GM19395 (cell line): ENCODE measurements around the gene CEBPE.
"Not testable (repeated sequence)": the region's sequence is repeated elsewhere in the genome, so short reads cannot be mapped to it uniquely, and the experiment has no call there.

Experiments used
- ATAC-seq: cut with Tn5 transposase; IDR thresholded peaks from one replicate; pipeline ENCODE4 v1.9.1; 2021; ENCODE audit warnings: mild to moderate bottlenecking, moderate library complexity; ENCODE audit not compliant: unreplicated experiment

The CEBPE gene

GRCh38 chr14:23123419-23123818 is 4.4 kb upstream of the CEBPE start:
- no peak for ATAC-seq

- ATAC-seq, result no peak
These were observed 3.0 kb upstream of the CEBPE start for GRCh38 chr14:23122086-23122485.

DNA sequence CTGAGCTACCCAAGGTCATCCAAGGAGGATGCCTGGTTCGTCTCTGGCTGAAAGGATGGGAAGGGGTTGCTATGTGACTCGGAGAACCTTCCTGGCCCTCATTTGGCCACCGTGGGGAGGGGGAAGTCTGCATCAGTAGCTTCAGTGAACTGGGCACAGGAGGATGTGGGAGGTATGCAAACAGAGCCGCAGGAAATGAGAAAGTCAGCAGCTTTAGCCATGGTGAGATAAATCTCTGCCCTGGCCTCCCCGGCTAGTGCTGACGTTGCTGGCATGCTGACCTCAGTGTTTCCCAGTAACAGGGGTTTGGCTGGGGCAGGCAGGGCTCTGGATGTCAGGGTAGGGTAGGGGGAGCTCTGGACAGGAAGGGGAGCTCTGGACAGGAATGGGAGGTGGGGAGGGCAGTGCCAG is 2.3 kb upstream of the CEBPE start:
- no peak for ATAC-seq

GRCh38 chr14:23120541-23121251 is 1.6 kb upstream of the CEBPE start:
- peak; percentile 68 for ATAC-seq

GRCh38 chr14:23119363-23120327 is 590 bp upstream of the CEBPE start:
- no peak for ATAC-seq

GRCh38 chr14:23117371-23118020 is 1.6 kb downstream of the CEBPE start:
- no peak for ATAC-seq

DNA sequence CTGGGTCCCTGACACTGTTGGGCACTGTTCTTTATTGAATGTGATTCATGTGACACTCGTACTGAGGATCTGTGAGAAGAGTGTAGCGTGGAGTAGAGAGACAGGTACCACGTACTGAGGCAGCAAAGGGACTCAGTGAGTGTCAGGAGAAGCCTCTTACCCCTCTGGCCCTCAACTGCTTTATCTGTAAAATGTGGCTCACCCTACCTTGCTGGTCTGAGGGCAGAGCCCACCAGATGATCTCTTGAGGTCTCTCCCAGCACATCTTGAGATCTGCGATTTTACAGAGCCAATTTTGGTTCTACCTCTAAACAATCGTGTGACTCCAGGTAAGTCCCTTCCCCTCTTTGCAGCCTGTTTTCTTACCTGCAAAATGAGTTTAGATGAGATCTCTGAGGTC is 3.1 kb downstream of the CEBPE start:
- ATAC-seq, result no peak

DNA sequence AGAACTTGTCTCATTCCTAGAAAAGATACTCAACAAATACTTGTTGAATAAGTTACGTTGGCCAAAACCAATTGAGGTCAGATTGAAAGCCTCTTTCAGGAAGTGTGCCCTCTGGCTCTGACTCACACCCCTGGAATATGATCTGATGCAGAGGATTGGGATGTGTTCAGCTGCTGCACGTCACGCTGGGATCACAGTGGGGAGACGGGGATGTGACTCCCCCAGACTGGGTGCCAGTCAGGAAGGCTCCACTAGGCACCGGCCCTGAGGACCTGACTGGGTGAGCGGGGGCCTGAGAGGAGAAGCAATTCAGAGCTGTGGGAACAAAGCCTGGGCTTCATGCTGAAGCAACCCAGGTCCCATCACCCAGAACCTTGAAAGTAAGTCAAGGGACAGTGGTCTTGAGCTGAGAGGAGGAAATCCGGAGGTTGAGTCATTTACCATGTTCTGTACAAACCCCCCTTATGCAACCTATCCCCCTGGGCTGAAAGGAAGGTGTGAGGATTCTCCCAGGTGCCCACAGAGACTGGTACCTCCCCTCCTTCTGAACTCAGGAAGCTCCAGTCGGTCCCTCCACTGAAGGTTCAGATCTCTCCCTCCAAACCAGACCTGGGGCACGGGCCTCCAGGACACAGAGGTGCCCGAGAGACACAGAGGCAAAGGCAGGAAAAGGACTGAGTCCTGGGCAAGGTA is 3.9 kb downstream of the CEBPE start:
- no peak for ATAC-seq

DNA sequence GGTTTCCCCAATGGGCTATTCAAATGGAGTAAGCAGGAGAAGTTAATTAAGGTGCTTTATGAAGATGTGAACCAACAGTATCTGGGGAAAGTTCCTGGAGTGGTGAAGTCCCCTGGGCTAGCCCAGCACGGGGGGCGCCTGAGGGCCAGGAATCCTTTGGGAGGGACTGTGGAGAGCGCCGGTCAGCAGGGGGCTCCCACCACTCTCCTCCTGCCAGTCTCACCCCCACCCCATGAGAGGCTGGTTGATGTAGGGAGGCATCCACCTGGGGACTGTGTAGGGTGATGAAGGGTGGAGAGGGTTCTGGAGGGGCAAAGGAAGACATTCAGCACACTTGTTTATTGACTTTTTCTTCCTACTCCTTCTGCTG is 4.4 kb downstream of the CEBPE start:
- ATAC-seq, result no peak

- ATAC-seq, result no peak
These were observed 5.0 kb downstream of the CEBPE start for GRCh38 chr14:23114120-23114458.

GRCh38 chr14:23113431-23114119 is 5.5 kb downstream of the CEBPE start:
- ATAC-seq, result no peak

- no peak for ATAC-seq
These were observed 6.5 kb downstream of the CEBPE start for GRCh38 chr14:23112359-23113178.

DNA sequence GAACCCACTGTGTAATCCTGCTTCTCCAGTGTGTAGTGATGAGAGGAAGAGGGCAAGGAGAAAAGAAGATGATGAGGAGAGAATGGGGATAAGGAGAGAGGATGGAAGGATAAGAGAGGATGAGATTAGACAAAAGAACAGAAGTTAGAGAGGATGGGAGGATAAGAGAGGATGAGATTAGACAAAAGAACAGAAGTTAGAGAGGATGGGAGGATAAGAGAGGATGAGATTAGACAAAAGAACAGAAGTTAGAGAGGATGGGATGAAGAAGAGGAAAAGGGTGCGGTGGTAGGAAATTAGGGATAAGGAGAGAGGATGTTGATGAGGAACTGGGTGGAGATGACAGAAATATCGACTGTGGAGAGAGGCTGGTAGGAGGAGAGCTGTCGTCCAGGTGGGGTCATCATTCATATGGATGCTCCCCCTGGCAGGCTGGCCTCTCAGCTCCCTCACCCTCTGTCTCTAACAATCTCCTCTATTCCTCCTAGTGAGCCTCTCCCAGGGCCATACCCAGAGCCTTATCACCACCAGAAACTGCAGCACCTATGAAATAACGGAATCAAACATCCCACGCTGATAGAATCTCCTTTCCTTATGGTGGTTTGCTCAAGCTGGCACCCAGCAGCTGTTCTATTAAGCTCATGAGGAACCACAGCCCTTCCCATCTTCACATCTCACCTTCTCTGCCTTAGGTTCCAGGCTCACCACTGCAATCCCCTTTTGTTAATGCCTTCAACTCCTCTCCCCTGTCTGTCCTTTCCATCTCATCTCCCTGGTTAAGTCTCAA is 8.3 kb downstream of the CEBPE start:
- ATAC-seq, result no peak

GRCh38 chr14:23109769-23110168 is 9.3 kb downstream of the CEBPE start:
- ATAC-seq, result no peak

- ATAC-seq, result not testable (repeated sequence)
These were observed 10.9 kb downstream of the CEBPE start for GRCh38 chr14:23108169-23108568.

GRCh38 chr14:23107620-23108019 is 11.4 kb downstream of the CEBPE start:
- not testable (repeated sequence) for ATAC-seq

DNA sequence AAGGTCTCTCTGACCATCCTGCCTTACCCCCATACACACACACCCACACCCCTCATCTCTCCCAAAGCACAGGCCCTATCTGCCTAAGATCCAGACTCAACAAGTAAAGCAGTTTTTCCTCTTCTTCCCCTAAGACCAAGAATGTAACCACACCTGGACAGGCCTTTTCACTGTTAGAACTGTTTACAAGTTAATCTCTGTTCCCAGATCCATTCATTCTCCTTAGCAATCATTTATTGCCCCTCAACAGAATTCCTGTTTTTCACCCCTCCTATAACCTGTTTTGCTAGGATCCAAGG is 12.4 kb downstream of the CEBPE start:
- ATAC-seq, result no peak

GRCh38 chr14:23105348-23105824 is 13.7 kb downstream of the CEBPE start:
- ATAC-seq, result no peak
